ENCODE data around the gene IL9.

The IL9 gene

GRCh38 chr5:135895474-135896006 lies at the start of gene IL9:
Gene IL9 (minus strand): TSS chr5:135895841. CDS start chr5:135895816, 25 bp downstream.
- no peaks in the 10 kb centered on the region for H3K4me1 ChIP-seq (ENCODE audit: control insufficient read depth, insufficient read depth, low read length)
- H3K9ac ChIP-seq (ENCODE audit: low read length) = no peak within 1 kb of the TSS
- H3K27me3 ChIP-seq (ENCODE audit: control insufficient read depth, insufficient read depth, low read length) = peaks cover 9% of the 10 kb centered on the region
- no peaks in the 10 kb centered on the region for H3K9me3 ChIP-seq (ENCODE audit: control insufficient read depth, low read length)
- H3K4me3 ChIP-seq (ENCODE audit: low read length) = no peak within 1 kb of the TSS
- H3K36me3 ChIP-seq (ENCODE audit: control insufficient read depth, insufficient read depth, low read length) = no peaks in the 10 kb centered on the region

GRCh38 chr5:135944967-135945560 lies 49.4 kb upstream of the IL9 start:
- H3K4me3 ChIP-seq (ENCODE audit: low read length) = no peak overlapping the region
- no peaks in the 10 kb centered on the region for H3K36me3 ChIP-seq (ENCODE audit: control insufficient read depth, insufficient read depth, low read length)
- no peaks in the 10 kb centered on the region for H3K27me3 ChIP-seq (ENCODE audit: control insufficient read depth, insufficient read depth, low read length)
- H3K4me1 ChIP-seq (ENCODE audit: control insufficient read depth, insufficient read depth, low read length) = no peaks in the 10 kb centered on the region
- no peak overlapping the region for H3K9ac ChIP-seq (ENCODE audit: low read length)
- H3K9me3 ChIP-seq (ENCODE audit: control insufficient read depth, low read length) = no peaks in the 10 kb centered on the region

GRCh38 chr5:135944564-135944963 lies 48.9 kb upstream of the IL9 start:
- Histone ChIP-seq H3K4me3 (ENCODE audit: low read length) (no peak overlapping the region), H3K9ac (ENCODE audit: low read length) (no peak overlapping the region), H3K27me3 (ENCODE audit: control insufficient read depth, insufficient read depth, low read length) (no peaks in the 10 kb centered on the region), H3K9me3 (ENCODE audit: control insufficient read depth, low read length) (no peaks in the 10 kb centered on the region), H3K4me1 (ENCODE audit: control insufficient read depth, insufficient read depth, low read length) (no peaks in the 10 kb centered on the region), H3K36me3 (ENCODE audit: control insufficient read depth, insufficient read depth, low read length) (no peaks in the 10 kb centered on the region)

GRCh38 chr5:135942202-135942771 lies 46.6 kb upstream of the IL9 start:
- Histone ChIP-seq H3K36me3 (ENCODE audit: control insufficient read depth, insufficient read depth, low read length) (no peaks in the 10 kb centered on the region), H3K4me3 (ENCODE audit: low read length) (no peak overlapping the region), H3K9ac (ENCODE audit: low read length) (no peak overlapping the region), H3K9me3 (ENCODE audit: control insufficient read depth, low read length) (no peaks in the 10 kb centered on the region), H3K4me1 (ENCODE audit: control insufficient read depth, insufficient read depth, low read length) (no peaks in the 10 kb centered on the region), H3K27me3 (ENCODE audit: control insufficient read depth, insufficient read depth, low read length) (peaks cover 4% of the 10 kb centered on the region)

DNA sequence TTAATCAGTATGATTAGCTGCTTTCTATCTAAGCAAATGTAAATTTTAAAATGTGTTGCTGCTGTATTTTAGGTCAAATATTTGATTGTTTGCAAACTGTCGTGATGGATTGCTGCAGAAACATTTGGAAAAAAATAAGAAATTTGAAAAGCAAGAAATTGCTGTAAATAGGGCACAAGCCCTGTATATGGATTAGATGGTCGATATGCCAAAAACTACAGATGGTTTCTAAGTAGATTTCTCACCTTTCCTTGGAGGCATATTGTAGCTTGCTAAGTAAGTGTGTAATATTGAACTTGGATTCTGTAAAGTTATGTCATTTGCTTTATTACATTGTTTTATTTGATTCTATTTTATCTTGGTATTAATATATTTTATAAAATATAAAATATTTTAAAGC lies 46.1 kb upstream of the IL9 start:
- Histone ChIP-seq H3K9me3 (ENCODE audit: control insufficient read depth, low read length) (no peaks in the 10 kb centered on the region), H3K36me3 (ENCODE audit: control insufficient read depth, insufficient read depth, low read length) (no peaks in the 10 kb centered on the region)

GRCh38 chr5:135937245-135937911 lies 41.7 kb upstream of the IL9 start:
- Histone ChIP-seq H3K27me3 (ENCODE audit: control insufficient read depth, insufficient read depth, low read length) (peaks cover 7% of the 10 kb centered on the region), H3K36me3 (ENCODE audit: control insufficient read depth, insufficient read depth, low read length) (no peaks in the 10 kb centered on the region), H3K4me3 (ENCODE audit: low read length) (no peak overlapping the region), H3K9ac (ENCODE audit: low read length) (no peak overlapping the region), H3K9me3 (ENCODE audit: control insufficient read depth, low read length) (no peaks in the 10 kb centered on the region), H3K4me1 (ENCODE audit: control insufficient read depth, insufficient read depth, low read length) (no peaks in the 10 kb centered on the region)

More for the DNA sequence above, 46.1 kb upstream of the IL9 start:
- no peak overlapping the region for H3K4me3 ChIP-seq (ENCODE audit: low read length)
- peaks cover 4% of the 10 kb centered on the region for H3K27me3 ChIP-seq (ENCODE audit: control insufficient read depth, insufficient read depth, low read length)
- no peak overlapping the region for H3K9ac ChIP-seq (ENCODE audit: low read length)
- H3K4me1 ChIP-seq (ENCODE audit: control insufficient read depth, insufficient read depth, low read length) = no peaks in the 10 kb centered on the region

GRCh38 chr5:135934939-135935338 lies 39.3 kb upstream of the IL9 start:
- H3K9ac ChIP-seq (ENCODE audit: low read length) = no peak overlapping the region
- no peaks in the 10 kb centered on the region for H3K4me1 ChIP-seq (ENCODE audit: control insufficient read depth, insufficient read depth, low read length)
- H3K27me3 ChIP-seq (ENCODE audit: control insufficient read depth, insufficient read depth, low read length) = peaks cover 28% of the 10 kb centered on the region
- H3K36me3 ChIP-seq (ENCODE audit: control insufficient read depth, insufficient read depth, low read length) = no peaks in the 10 kb centered on the region
- H3K9me3 ChIP-seq (ENCODE audit: control insufficient read depth, low read length) = no peaks in the 10 kb centered on the region
- H3K4me3 ChIP-seq (ENCODE audit: low read length) = no peak overlapping the region

GRCh38 chr5:135930949-135931295 lies 35.3 kb upstream of the IL9 start:
- Histone ChIP-seq H3K4me3 (ENCODE audit: low read length) (no peak overlapping the region), H3K4me1 (ENCODE audit: control insufficient read depth, insufficient read depth, low read length) (no peaks in the 10 kb centered on the region), H3K9ac (ENCODE audit: low read length) (no peak overlapping the region), H3K36me3 (ENCODE audit: control insufficient read depth, insufficient read depth, low read length) (no peaks in the 10 kb centered on the region), H3K27me3 (ENCODE audit: control insufficient read depth, insufficient read depth, low read length) (peaks cover 31% of the 10 kb centered on the region), H3K9me3 (ENCODE audit: control insufficient read depth, low read length) (no peaks in the 10 kb centered on the region)

GRCh38 chr5:135930029-135930948 lies 34.6 kb upstream of the IL9 start:
- no peaks in the 10 kb centered on the region for H3K9me3 ChIP-seq (ENCODE audit: control insufficient read depth, low read length)
- peaks cover 31% of the 10 kb centered on the region for H3K27me3 ChIP-seq (ENCODE audit: control insufficient read depth, insufficient read depth, low read length)
- no peak overlapping the region for H3K9ac ChIP-seq (ENCODE audit: low read length)
- no peaks in the 10 kb centered on the region for H3K4me1 ChIP-seq (ENCODE audit: control insufficient read depth, insufficient read depth, low read length)
- no peak overlapping the region for H3K4me3 ChIP-seq (ENCODE audit: low read length)
- H3K36me3 ChIP-seq (ENCODE audit: control insufficient read depth, insufficient read depth, low read length) = no peaks in the 10 kb centered on the region

- H3K4me1 ChIP-seq (ENCODE audit: control insufficient read depth, insufficient read depth, low read length) = no peaks in the 10 kb centered on the region
- H3K9ac ChIP-seq (ENCODE audit: low read length) = no peak overlapping the region
- H3K36me3 ChIP-seq (ENCODE audit: control insufficient read depth, insufficient read depth, low read length) = no peaks in the 10 kb centered on the region
- H3K9me3 ChIP-seq (ENCODE audit: control insufficient read depth, low read length) = no peaks in the 10 kb centered on the region
- H3K4me3 ChIP-seq (ENCODE audit: low read length) = no peak overlapping the region
- peaks cover 8% of the 10 kb centered on the region for H3K27me3 ChIP-seq (ENCODE audit: control insufficient read depth, insufficient read depth, low read length)
Observed at GRCh38 chr5:135921388-135921787, 25.7 kb upstream of the IL9 start.

GRCh38 chr5:135920199-135920598 lies 24.6 kb upstream of the IL9 start:
- H3K27me3 ChIP-seq (ENCODE audit: control insufficient read depth, insufficient read depth, low read length) = peaks cover 8% of the 10 kb centered on the region
- no peaks in the 10 kb centered on the region for H3K36me3 ChIP-seq (ENCODE audit: control insufficient read depth, insufficient read depth, low read length)
- H3K4me3 ChIP-seq (ENCODE audit: low read length) = no peak overlapping the region

More at GRCh38 chr5:135920199-135920598, 24.6 kb upstream of the IL9 start:
- no peaks in the 10 kb centered on the region for H3K9me3 ChIP-seq (ENCODE audit: control insufficient read depth, low read length)
- H3K9ac ChIP-seq (ENCODE audit: low read length) = no peak overlapping the region
- no peaks in the 10 kb centered on the region for H3K4me1 ChIP-seq (ENCODE audit: control insufficient read depth, insufficient read depth, low read length)

Data from mucosa of stomach (tissue), 1 donor.